HG03135 (cell line): Measurements from ENCODE around the gene NFE2L1.

ENCODE experiments used
- ATAC-seq: cut with Tn5 transposase; IDR thresholded peaks from one replicate; pipeline ENCODE4 v1.9.1; 2021; ENCODE audit warnings: mild to moderate bottlenecking, moderate library complexity; ENCODE audit not compliant: unreplicated experiment

The NFE2L1 gene

GRCh38 chr17:48046296-48046695, 1.9 kb upstream of the NFE2L1 start:
- ATAC-seq, result no peak

- no peak for ATAC-seq
These were observed 932 bp upstream of the NFE2L1 start for GRCh38 chr17:48047113-48047740.

- ATAC-seq, result peak; percentile 35
These were observed 396 bp downstream of the NFE2L1 start for GRCh38 chr17:48048384-48049126.

- ATAC-seq, result no peak
These were observed 3.1 kb downstream of the NFE2L1 start for GRCh38 chr17:48051283-48051682.

GRCh38 chr17:48051706-48052486, 3.7 kb downstream of the NFE2L1 start:
- ATAC-seq, result no peak

- ATAC-seq, result no peak
These were observed 5.0 kb downstream of the NFE2L1 start for GRCh38 chr17:48052956-48053757.

- no peak for ATAC-seq
These were observed 5.6 kb downstream of the NFE2L1 start for GRCh38 chr17:48053758-48054237.

- no peak for ATAC-seq
These were observed 6.4 kb downstream of the NFE2L1 start for GRCh38 chr17:48054238-48055185.

- no peak for ATAC-seq
These were observed 7.5 kb downstream of the NFE2L1 start for GRCh38 chr17:48055531-48056245.

GRCh38 chr17:48056246-48056745, 8.1 kb downstream of the NFE2L1 start:
- ATAC-seq, result no peak

GRCh38 chr17:48056879-48057278, 8.7 kb downstream of the NFE2L1 start:
- ATAC-seq, result no peak

GRCh38 chr17:48057626-48058025, 9.5 kb downstream of the NFE2L1 start:
- ATAC-seq, result no peak

- ATAC-seq, result no peak
These were observed 10.4 kb downstream of the NFE2L1 start for GRCh38 chr17:48058393-48059124.

- no peak for ATAC-seq
These were observed 11.0 kb downstream of the NFE2L1 start for GRCh38 chr17:48059125-48059668.

- no peak for ATAC-seq
These were observed 12.1 kb downstream of the NFE2L1 start for GRCh38 chr17:48060249-48060648.

- no peak for ATAC-seq
These were observed 14.1 kb downstream of the NFE2L1 start for GRCh38 chr17:48062273-48062672.

GRCh38 chr17:48064638-48065037, 16.5 kb downstream of the NFE2L1 start:
- ATAC-seq, result no peak

- no peak for ATAC-seq
These were observed 18.0 kb downstream of the NFE2L1 start for GRCh38 chr17:48066192-48066591.
